Fibroblast of skin of right biceps (primary cell): ENCODE measurements around the gene USP37.

Experiments used
- DNase-seq: peaks from one replicate; pipeline ENCODE4 v3.0.0-alpha.2; 2013

Gene USP37

GRCh38 chr2:218427741-218428140, 140.4 kb downstream of the USP37 start:
- no peak for DNase-seq

DNA sequence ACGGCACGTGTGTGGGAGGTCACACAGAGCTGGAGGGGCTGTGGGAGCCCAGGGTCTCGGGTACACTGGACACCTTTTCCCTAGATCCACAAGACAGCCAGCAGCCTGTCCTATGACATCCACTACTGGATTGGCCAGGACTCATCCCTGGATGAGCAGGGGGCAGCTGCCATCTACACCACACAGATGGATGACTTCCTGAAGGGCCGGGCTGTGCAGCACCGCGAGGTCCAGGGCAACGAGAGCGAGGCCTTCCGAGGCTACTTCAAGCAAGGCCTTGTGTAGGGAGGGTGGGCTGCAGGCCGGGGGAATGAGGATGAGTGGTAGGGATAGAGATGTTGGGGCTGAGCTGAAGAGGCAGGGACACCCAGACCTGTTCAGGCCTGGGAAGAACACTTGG, 142.6 kb downstream of the USP37 start:
- DNase-seq: no peak

GRCh38 chr2:218423584-218423983, 144.6 kb downstream of the USP37 start:
- no peak for DNase-seq

DNA sequence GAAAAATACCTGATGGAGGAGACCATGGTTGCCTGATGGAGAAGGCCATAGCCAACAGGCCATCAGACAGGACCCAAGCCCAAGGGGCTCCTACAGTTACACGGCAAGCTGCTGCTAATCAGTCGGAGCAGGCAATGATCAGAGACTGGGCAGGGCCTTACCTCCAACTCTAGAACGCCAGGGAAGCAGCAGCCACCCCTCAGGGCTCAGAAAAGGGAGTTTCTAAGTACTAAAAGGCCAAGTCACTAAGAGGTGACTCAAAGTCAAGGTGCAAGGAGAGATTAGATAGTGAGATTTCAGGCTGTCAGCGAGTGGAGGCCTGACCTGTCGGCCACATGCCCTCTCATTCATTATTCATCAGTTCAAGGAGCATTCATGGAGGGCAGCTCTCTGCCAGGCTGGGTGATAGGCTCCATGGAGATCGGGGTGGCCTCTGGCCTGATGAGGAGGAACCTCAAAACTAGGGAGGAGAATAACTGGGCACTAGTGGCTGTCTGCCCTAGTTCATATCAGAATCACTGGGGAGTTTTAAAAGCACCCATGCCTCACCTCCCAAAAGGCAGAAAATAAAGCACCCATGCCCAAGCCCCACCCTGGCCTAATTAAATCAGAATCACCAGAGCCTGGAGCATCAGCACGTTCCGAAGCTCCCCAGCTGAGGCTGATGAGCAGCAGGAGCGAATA, 145.6 kb downstream of the USP37 start:
- DNase-seq: no peak

DNA sequence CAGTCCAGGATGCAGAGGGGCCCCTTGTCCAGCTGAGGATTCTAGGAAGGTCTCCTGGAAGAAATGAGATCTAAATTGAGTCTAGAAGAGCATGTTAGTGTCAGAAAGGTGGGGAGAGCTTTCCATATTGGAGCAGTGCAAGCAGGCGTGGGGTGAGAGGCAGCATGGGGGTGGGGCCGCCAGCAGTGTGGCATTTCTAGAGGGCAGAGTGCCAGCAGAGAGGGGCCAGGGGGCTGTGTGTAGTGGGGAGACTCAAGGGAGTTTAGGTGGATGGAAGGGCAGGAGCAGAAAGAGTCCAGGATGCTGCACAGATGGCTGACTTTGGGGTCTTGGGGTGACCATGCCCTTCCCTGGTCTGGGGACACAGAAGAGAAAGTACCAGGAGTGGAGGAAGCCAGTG, 147.1 kb downstream of the USP37 start:
- DNase-seq: no peak

DNA sequence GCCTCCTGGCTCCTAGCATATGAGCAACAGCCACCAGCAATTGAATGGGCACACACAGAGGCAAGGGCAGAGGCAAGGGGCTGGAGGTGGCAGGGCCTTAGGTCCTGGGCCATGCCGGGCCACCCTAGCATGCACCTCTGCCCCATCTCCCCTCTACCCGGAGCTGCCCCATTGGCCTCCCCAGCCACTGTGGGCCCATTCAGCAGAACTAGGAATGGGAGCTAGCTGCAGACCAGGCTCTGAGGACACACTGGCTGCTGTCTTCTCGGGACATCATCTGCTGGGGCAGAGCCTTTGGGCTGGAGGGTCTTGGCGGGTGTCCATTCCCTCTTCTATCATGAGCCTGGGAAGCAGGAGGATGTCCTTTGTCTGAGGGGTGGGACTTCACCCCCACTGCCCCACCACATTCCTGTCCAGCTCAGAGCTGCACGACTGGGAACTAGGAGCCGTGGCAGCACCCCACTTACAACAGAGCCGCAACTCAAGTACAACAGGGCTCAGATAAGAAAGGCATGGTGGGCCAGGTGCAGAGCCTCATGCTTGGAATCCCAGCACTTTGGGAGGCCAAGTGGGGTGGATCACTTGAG, 148.4 kb downstream of the USP37 start:
- no peak for DNase-seq

GRCh38 chr2:218418717-218419458, 149.3 kb downstream of the USP37 start, which contains the start of gene VIL1:
Gene VIL1, plus strand, starts transcription at chr2:218419123. Its CDS starts 4,656 bp downstream, at chr2:218423779.
- no peak for DNase-seq

GRCh38 chr2:218418321-218418716, 149.8 kb downstream of the USP37 start:
- DNase-seq: no peak

GRCh38 chr2:218407717-218408116, 160.4 kb downstream of the USP37 start:
- no peak for DNase-seq

DNA sequence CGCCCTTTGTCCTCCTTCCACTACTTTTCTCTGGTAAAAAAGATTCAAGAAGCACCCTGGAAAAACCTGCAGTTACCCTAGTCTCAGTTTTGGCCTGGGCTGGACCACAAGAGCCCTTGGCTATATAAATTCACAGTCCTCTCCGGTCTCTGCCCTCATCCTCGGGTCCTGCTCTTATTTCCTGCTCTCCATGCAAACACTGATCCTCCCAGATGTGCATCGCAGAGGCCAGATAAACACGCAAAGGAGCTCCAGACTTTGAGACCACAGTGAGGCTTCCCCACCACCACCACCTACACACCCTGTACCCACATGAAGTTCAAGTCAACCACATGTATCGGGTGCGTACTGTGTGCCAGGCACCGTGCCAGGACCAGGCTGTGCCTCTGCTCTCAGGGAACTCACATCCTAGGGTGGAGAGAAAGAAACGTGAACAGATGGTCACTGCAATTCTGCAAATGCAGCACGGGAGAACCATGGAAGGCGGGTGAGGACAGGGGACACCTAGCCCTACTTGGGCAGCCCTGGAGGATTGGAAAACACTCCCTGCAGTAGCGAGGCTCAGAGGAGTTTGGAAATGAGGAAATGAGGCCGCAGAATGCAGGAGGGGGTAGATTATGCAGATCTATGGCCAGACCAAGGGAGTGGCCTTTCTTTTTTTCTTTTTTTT, 161.1 kb downstream of the USP37 start:
- DNase-seq: peak; percentile 43

DNA sequence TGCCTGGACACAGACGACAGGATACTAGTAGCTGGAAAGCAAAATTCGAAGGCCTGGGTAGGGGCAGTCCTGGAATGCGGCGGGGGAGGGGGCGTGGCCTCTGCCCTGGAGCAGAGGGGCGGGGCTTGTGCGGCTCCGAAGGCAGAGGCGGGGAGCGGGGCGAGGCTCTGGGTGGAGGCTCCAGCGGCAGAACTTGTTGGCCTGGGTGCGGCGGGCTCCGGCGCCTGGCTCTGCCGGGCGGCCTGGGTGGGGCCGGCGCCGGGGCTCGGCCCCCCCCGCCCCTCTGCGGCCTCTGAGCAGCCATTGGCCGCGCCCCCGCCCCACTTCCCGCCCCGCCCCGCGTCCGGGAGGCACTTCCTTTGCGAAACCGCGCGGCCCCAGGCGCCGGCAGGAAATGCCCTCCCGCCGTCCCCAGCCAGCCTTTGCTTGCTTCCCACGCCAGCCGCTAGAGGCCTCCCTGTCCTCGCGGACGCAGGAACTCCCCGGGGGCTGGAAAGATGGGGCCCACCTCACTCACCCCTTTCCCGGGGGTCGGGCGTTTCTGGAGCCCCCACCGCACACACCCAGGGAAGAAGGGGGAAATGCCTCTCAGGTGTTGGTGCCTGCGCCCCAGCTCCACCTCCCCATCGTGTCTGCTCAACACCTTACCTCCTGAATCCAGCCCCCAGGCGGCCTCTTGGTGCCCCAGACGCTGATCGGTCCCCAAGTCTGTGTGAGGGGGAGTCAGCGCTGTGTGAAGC, 161.8 kb downstream of the USP37 start:
- peak; percentile 96 for DNase-seq

DNA sequence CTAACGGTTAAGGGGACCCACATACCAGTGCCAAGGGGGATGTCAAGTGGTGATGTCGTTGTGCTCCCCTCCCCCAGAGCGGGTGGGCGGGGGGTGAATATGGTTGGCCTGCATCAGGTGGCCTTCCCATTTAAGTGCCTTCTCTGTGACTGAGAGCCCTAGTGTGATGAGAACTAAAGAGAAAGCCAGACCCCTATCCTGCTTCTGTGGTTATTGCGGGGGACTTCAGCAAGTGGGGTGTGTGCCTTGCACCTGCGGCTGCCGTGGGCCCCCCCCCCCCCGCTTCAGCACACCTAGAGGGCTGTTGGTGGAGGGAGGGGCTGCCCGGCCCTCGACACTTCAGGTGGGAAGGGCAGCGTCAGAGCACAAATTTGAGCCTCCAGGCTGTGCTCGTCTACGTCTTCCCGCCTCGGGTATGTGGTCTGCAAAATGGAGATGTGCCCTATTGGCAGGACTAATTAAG, 162.4 kb downstream of the USP37 start:
- DNase-seq: peak; percentile 16

- no peak for DNase-seq
Observed at GRCh38 chr2:218405086-218405745, 162.9 kb downstream of the USP37 start.

DNA sequence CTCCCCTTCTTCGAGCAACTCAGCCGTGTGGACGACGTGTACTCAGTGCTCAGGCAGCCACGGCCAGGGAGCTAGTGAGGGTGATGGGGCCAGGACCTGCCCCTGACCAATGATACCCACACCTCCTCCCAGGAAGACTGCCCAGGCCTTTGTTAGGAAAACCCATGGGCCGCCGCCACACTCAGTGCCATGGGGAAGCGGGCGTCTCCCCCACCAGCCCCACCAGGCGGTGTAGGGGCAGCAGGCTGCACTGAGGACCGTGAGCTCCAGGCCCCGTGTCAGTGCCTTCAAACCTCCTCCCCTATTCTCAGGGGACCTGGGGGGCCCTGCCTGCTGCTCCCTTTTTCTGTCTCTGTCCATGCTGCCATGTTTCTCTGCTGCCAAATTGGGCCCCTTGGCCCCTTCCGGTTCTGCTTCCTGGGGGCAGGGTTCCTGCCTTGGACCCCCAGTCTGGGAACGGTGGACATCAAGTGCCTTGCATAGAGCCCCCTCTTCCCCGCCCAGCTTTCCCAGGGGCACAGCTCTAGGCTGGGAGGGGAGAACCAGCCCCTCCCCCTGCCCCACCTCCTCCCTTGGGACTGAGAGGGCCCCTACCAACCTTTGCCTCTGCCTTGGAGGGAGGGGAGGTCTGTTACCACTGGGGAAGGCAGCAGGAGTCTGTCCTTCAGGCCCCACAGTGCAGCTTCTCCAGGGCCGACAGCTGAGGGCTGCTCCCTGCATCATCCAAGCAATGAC, 163.6 kb downstream of the USP37 start:
- DNase-seq: no peak

GRCh38 chr2:218403810-218404209, 164.3 kb downstream of the USP37 start:
- DNase-seq: no peak

GRCh38 chr2:218402911-218403411, 165.2 kb downstream of the USP37 start:
- no peak for DNase-seq

DNA sequence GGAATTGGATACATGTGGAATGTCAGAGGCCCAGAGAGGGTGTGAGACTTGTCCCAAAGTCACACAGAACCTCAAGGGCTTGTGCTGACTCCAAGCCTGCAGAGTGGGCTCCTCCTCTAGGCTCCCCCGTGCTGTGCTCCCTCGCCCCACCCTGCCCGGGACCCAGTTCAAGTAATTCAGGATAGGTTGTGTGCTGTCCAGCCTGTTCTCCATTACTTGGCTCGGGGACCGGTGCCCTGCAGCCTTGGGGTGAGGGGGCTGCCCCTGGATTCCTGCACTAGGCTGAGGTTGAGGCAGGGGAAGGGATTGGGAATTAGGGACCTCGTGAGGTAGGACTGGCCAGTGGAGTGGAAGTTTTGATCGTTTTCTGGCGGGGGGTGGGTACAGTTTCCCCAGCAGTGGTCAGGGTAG, 165.7 kb downstream of the USP37 start:
- no peak for DNase-seq

DNA sequence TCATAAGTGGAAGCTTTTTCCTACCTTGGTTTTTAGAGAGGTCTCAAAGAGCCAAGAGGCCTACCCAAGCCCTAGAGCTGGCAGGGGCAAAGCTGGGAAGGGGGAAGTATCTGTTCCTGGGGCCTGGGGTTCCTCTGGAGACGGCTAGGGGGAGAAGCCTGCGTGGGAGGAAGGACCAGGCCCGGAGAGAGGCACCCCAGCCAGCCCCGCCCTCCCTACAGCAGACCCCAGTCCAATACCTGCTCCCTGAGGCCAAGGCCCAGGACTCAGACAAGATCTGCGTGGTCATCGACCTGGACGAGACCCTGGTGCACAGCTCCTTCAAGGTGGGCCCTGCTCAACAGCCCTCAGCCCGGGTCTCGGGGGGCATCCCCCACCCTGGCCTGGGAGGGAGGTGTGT, 166.3 kb downstream of the USP37 start:
- no peak for DNase-seq

- DNase-seq: no peak
Observed at GRCh38 chr2:218400930-218401881, 166.9 kb downstream of the USP37 start.
